Type B pancreatic cell (in vitro differentiated cells): Measurements from ENCODE around the gene PLCB2. TPM values are rescaled to one million over a fixed set of nuclear protein-coding genes. Genes with fewer than 3 reads are reported as not detected.

Experiments
- DNase-seq: peaks from one replicate; pipeline ENCODE4 v3.0.0; 2021; ENCODE audit warnings: mixed read lengths; ENCODE audit not compliant: unreplicated experiment; ENCODE audit errors: extremely low spot score
- H3K27ac Mint-ChIP-seq: 2 replicates; pipeline ENCODE4 v1.8.0; 2021; ENCODE audit warnings: mild to moderate bottlenecking, mixed read lengths
- H3K27me3 Mint-ChIP-seq: 2 replicates; pipeline ENCODE4 v1.8.0; 2021; ENCODE audit warnings: mixed read lengths
- H3K36me3 Mint-ChIP-seq: 2 replicates; pipeline ENCODE4 v1.8.0; 2021; ENCODE audit warnings: mixed read lengths
- H3K4me1 Mint-ChIP-seq: one replicate; pipeline ENCODE4 v1.8.0; 2021; ENCODE audit warnings: mixed read lengths; ENCODE audit not compliant: unreplicated experiment
- H3K4me3 Mint-ChIP-seq: 2 replicates; pipeline ENCODE4 v1.8.0; 2021; ENCODE audit warnings: mild to moderate bottlenecking, mixed read lengths
- H3K9me3 Mint-ChIP-seq: 2 replicates; pipeline ENCODE4 v1.8.0; 2021; ENCODE audit warnings: mixed read lengths
- total RNA-seq: library from RNA; stranded (reverse); gene quantifications from 2 replicates; pipeline ENCODE4 v1.2.1, GENCODE V29; 2021; ENCODE audit warnings: low replicate concordance
- TF ChIP-seq, protein P1 (sequence below): fragments of 200-600 bp; sonication (generic); conservative IDR thresholded peaks from 2 replicates; pipeline ENCODE4 v1.5.0; 2021; ENCODE audit warnings: antibody characterized with exemption, mild to moderate bottlenecking

Gene PLCB2
- total RNA-seq, 1 donor from 2014 or later, result 5.8 TPM

DNA sequence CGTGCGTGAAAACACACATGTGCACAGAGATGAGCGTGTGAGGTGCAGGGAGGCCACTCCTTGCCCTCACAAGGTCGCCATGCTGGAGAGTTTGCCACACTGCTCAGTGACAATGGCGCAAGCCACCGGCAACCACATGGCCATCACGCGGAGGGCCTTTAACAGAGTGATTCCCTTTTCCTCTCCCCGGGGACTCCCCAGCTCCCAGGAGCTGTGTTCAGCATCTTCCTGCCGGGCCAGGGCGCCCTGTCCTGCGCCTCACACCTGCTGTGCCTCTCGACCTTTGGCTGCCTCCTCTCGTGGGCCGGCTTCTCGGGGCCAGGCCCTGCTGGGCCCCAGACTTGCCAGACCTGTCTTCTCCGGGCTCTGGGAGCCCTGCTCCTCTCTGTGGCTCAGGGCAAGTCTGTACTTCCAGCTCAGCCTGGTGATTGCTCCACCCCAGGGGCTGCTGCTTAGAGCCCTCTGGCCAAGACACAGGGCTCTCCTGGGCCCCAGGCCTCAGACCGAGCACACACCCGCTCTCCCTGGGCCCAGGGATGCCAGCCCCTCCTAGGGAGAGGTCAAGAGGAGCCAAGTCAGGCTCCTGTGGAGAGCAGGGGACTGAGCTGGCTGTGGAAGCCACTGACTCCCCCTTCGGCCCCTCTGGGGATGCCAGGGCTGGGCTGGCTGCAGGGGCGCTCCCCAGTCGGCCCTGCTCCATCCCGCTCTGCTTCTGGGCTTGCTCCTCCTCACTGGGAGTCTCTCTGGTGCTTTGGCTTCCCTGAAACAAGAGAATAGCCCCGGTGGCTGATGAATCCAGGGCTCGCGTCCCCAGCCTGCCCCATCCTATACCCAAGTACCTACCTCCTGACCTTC, 27.4 kb upstream of the PLCB2 start:
- H3K9me3 Mint-ChIP-seq, result no peaks in the 10 kb centered on the region
- peaks cover 20% of the 10 kb centered on the region for H3K4me1 Mint-ChIP-seq
- peaks cover 3% of the 10 kb centered on the region for H3K27me3 Mint-ChIP-seq
- no peak overlapping the region for H3K27ac Mint-ChIP-seq
- H3K4me3 Mint-ChIP-seq, result no peak overlapping the region
- TF ChIP-seq, protein P1, sequence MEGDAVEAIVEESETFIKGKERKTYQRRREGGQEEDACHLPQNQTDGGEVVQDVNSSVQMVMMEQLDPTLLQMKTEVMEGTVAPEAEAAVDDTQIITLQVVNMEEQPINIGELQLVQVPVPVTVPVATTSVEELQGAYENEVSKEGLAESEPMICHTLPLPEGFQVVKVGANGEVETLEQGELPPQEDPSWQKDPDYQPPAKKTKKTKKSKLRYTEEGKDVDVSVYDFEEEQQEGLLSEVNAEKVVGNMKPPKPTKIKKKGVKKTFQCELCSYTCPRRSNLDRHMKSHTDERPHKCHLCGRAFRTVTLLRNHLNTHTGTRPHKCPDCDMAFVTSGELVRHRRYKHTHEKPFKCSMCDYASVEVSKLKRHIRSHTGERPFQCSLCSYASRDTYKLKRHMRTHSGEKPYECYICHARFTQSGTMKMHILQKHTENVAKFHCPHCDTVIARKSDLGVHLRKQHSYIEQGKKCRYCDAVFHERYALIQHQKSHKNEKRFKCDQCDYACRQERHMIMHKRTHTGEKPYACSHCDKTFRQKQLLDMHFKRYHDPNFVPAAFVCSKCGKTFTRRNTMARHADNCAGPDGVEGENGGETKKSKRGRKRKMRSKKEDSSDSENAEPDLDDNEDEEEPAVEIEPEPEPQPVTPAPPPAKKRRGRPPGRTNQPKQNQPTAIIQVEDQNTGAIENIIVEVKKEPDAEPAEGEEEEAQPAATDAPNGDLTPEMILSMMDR, result no peak
- H3K36me3 Mint-ChIP-seq, result no peaks in the 10 kb centered on the region
- DNase-seq, result no peak

DNA sequence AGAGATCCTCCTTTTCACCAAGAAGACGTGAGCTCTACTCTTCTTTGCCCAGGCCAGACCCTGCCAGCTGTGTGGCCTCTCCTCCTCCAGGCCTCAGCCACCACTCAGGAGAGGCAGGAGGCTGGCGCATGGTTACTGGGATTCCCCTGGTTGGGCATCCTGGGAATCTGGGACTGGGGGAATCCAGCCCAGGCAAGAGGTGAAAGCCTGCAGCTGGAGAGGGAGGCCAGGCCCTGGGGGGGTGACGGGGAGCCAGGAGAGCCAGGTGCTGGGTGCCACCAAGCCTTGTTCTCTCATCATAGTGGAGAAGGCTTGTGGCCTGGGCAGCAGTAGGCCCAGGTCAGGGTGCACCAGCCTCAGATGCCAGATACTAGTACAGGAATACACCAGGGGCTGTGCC, 26.8 kb upstream of the PLCB2 start:
- TF ChIP-seq, protein P1, result no peak
- H3K27ac Mint-ChIP-seq, result no peak overlapping the region
- no peak for DNase-seq
- peaks cover 3% of the 10 kb centered on the region for H3K27me3 Mint-ChIP-seq
- H3K9me3 Mint-ChIP-seq, result no peaks in the 10 kb centered on the region
- peaks cover 21% of the 10 kb centered on the region for H3K4me1 Mint-ChIP-seq
- no peaks in the 10 kb centered on the region for H3K36me3 Mint-ChIP-seq
- no peak overlapping the region for H3K4me3 Mint-ChIP-seq

DNA sequence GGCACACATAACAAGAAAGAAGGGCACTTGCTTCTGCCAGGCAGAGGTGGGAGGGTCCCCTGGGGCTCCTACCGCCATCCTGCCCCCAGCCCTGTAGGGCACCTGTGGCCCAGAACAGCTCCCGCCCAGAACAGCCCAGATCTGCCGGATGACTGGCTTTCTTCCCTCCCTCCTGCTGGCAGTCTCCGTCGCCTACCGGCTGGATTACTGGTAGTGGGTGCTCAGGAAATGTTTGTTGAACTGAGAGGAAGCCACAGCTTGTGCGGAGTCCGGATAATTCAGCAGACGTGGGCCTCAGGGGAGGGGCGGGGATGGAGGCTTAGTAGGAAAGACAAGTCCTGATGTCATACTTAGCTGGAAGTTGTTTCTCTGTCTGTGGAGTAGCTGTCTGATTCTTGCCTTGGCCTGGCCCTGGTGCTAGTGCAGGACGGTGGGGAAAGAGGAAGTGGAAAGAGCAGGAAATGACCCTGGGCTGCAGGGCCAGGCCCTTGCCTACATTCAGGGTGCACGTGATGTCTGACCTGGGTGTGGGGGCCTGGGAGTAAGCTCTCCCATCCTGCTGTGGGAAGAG, 26.3 kb upstream of the PLCB2 start:
- Mint-ChIP-seq H3K4me1 (peaks cover 24% of the 10 kb centered on the region), H3K27me3 (peaks cover 3% of the 10 kb centered on the region), H3K9me3 (no peaks in the 10 kb centered on the region), H3K36me3 (no peaks in the 10 kb centered on the region), H3K27ac (peak overlapping the region; percentile 8), H3K4me3 (peak overlapping the region; percentile 46)
- no peak for DNase-seq
- TF ChIP-seq, protein P1, result no peak

DNA sequence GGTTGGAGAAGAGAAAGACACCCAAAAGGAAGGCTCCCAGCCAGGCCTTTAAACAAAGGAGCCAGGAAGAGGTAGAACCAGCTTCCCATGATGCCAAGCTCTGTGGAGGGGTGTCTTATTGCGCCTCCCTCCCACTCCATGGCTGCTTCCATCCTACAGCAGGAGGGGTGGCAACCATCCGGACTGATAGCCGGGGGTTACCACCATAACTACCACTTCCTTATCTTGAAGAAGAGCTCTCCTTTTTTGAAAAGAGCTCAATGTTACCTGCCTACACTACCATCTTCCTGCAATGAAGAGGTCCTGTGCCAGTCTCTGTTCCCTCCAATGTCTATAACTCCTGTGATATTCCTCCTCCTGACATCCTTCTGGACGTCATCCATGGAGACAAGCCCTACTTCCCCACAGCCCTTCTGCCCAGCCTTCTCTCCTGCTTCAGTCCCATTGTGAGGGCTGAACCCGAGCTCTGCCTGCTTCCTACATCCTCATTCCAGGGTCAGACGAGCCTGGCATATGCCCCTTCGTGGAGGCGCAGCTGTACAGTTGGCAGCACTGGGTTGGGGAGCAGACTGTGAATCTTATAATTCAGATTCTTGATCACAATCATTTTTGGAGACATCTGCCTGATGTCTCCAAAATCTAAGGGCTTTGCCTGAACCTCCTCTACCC, 24.5 kb upstream of the PLCB2 start:
- H3K4me1 Mint-ChIP-seq, result peaks cover 33% of the 10 kb centered on the region
- no peaks in the 10 kb centered on the region for H3K9me3 Mint-ChIP-seq
- H3K27me3 Mint-ChIP-seq, result no peaks in the 10 kb centered on the region
- no peak overlapping the region for H3K27ac Mint-ChIP-seq
- DNase-seq, result no peak
- TF ChIP-seq, protein P1, result no peak
- H3K36me3 Mint-ChIP-seq, result no peaks in the 10 kb centered on the region
- no peak overlapping the region for H3K4me3 Mint-ChIP-seq

DNA sequence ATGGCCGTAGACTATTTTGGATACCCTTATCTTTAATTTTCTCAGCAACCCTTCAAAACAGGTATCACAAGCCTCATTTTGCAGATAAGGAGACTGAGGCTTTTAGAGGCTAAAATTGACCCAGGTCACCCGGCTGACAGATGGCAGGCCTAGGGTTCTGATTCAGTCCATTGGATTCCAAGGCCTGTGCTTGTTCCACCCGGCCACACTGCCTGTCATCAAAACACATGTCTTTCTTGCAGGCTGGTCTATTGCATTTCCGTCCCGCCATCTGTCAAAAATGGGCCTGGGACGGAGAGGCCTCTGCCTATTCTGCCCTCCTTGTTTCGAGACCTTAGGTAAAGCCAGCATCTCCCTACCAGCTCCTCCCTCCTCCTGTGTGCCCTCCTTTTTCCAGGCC, 23.9 kb upstream of the PLCB2 start:
- Mint-ChIP-seq H3K36me3 (no peaks in the 10 kb centered on the region), H3K9me3 (no peaks in the 10 kb centered on the region), H3K4me1 (peaks cover 40% of the 10 kb centered on the region), H3K27me3 (peaks cover 1% of the 10 kb centered on the region), H3K4me3 (no peak overlapping the region), H3K27ac (no peak overlapping the region)
- TF ChIP-seq, protein P1, result no peak
- no peak for DNase-seq
